C4-2B (cell line): ENCODE results near the gene EHHADH.

Experiments used
- ZFX ChIP-seq: fragments of 450-650 bp; IDR thresholded peaks from 2 replicates; pipeline ENCODE4 v1.6.1; 2017
- TF ChIP-seq, protein P1 (sequence below): fragments of 450-650 bp; conservative IDR thresholded peaks from 2 replicates; pipeline ENCODE4 v1.5.1; 2017; ENCODE audit warnings: mild to moderate bottlenecking

DNA sequence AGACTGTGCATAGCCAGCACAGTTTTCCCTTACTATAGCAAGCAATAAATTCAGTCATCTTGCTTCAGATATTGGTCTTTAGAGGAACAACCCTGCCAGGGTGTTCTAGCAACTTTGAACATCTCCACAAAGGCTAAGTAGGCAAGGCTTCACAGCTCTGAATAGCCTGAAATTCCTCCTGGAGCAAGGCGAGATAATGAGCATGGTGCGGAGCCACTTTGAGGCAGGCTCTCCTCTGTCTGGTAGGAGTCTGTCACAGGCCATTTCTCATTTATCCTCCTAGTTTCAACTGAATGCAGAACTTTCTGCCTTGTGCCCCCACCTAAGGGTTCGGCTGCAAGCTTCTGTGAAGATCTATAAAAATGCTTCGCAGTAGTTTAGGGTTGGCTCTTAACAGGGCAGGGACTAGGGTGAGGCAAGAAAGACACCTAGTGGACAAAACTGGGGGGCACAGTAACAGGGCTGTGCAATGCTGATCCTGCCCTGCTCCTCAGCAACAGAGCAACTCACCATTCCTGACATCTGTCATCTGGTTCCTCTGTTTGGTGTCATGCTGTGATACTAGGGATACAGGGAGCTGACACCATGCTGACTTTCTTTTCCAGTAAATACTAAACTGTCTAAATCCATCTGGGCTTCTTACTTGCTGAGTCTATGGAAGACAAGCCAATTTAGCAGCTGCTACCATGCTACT lies 16.6 kb upstream of the EHHADH start:
- TF ChIP-seq, protein P1, sequence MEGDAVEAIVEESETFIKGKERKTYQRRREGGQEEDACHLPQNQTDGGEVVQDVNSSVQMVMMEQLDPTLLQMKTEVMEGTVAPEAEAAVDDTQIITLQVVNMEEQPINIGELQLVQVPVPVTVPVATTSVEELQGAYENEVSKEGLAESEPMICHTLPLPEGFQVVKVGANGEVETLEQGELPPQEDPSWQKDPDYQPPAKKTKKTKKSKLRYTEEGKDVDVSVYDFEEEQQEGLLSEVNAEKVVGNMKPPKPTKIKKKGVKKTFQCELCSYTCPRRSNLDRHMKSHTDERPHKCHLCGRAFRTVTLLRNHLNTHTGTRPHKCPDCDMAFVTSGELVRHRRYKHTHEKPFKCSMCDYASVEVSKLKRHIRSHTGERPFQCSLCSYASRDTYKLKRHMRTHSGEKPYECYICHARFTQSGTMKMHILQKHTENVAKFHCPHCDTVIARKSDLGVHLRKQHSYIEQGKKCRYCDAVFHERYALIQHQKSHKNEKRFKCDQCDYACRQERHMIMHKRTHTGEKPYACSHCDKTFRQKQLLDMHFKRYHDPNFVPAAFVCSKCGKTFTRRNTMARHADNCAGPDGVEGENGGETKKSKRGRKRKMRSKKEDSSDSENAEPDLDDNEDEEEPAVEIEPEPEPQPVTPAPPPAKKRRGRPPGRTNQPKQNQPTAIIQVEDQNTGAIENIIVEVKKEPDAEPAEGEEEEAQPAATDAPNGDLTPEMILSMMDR, result peak; percentile 58
- no peak for TF ChIP-seq ZFX
